Lung (tissue), 12 donors: ENCODE data around the gene ARSG. TPM values are rescaled to one million over a fixed set of nuclear protein-coding genes. Genes with fewer than 3 reads are reported as not detected.

Experiments
- ATAC-seq: fragments of 200-7000 bp; cut with Tn5 transposase; one replicate; pipeline ENCODE4 v1.9.1; 2020; ENCODE audit warnings: moderate number of reproducible peaks; ENCODE audit not compliant: insufficient read depth, low FRiP score
- DNase-seq, 3 donors: peaks; one replicate each; pipeline ENCODE4 v3.0.0-alpha.2; 2013 to 2017
- H3K27ac ChIP-seq, 2 donors: one replicate each; pipeline ENCODE4 v1.5.1; 2013; ENCODE audit warnings: mild to moderate bottlenecking in 2 of 2, moderate library complexity in 2 of 2, control low read depth in 1 of 2, inconsistent platforms in 1 of 2, low read depth in 1 of 2, low read length in 1 of 2
- H3K27me3 ChIP-seq, 3 donors: one replicate each; pipeline ENCODE4 v1.5.1; 2013; ENCODE audit warnings: low read length in 2 of 3; ENCODE audit not compliant: control insufficient read depth in 3 of 3, insufficient read depth in 3 of 3
- H3K36me3 ChIP-seq, 4 donors: one replicate each; pipeline ENCODE4 v1.5.1; 2013; ENCODE audit warnings: low read length in 4 of 4, mild to moderate bottlenecking in 1 of 4, moderate library complexity in 1 of 4; ENCODE audit not compliant: control insufficient read depth in 4 of 4, insufficient read depth in 4 of 4
- H3K4me1 ChIP-seq, 5 donors: one replicate each; pipeline ENCODE4 v1.5.1; 2013; ENCODE audit warnings: low read length in 5 of 5, mild to moderate bottlenecking in 2 of 5, moderate library complexity in 1 of 5; ENCODE audit not compliant: control insufficient read depth in 5 of 5, insufficient read depth in 5 of 5
- H3K4me3 ChIP-seq: one replicate; pipeline ENCODE4 v1.5.1; 2013; ENCODE audit warnings: mild to moderate bottlenecking, control low read depth, moderate library complexity
- H3K9ac ChIP-seq, 2 donors: one replicate each; pipeline ENCODE4 v1.5.1; 2013; ENCODE audit warnings: low read length in 2 of 2, control low read depth in 1 of 2; ENCODE audit not compliant: insufficient read depth in 1 of 2
- H3K9me3 ChIP-seq, 4 donors: one replicate each; pipeline ENCODE4 v1.5.1; 2013; ENCODE audit warnings: low read length in 3 of 4, mild to moderate bottlenecking in 1 of 4, moderate library complexity in 1 of 4; ENCODE audit not compliant: control insufficient read depth in 4 of 4, insufficient read depth in 3 of 4
- CTCF ChIP-seq: IDR thresholded peaks from 2 replicates; pipeline ENCODE4 v1.5.1; 2012; ENCODE audit warnings: mild to moderate bottlenecking; ENCODE audit errors: control extremely low read depth, extremely low read depth
- WGBS, 2 donors: extraction: QIAGEN DNeasy Blood & Tissue Kit; methylation state at CpG; one replicate each; pipeline ENCODE4 v1.1.7; 2013; 5-methylcytosine and 5-hydroxymethylcytosine counted together
- polyA plus RNA-seq, 2 donors: library from polyadenylated mRNA; stranded (reverse); fragments of 200-250 nt; gene quantifications; one replicate each; pipeline ENCODE4 v1.2.1, GENCODE V29; 2013
- total RNA-seq, 2 donors: library from RNA; depleted of rRNA in 1 of 2; stranded (reverse); fragments of >200 nt in 1 of 2; gene quantifications; one replicate each; pipeline ENCODE4 v1.2.1, GENCODE V29; 2014 to 2021
- donor health status: control.
- donor health status: control.
- donor health status: Bipolar disorder and iron deficiency.
- donor health status: healthy.
- donor health status: DM: yes; HTN: yes; CAD: no.

The ARSG gene
- total and polyA plus RNA-seq, 4 donors, result 1.5 to 9.3 (median 4.3) TPM

- no peaks in the 10 kb centered on the region for H3K27me3 ChIP-seq
- no peak for TF ChIP-seq CTCF
- no peak overlapping the region for H3K9ac ChIP-seq
- H3K27ac ChIP-seq, result peak overlapping the region; percentile 56 to 72
- peaks cover 0 to 12% (median 3%) of the 10 kb centered on the region in 5 donors for H3K4me1 ChIP-seq
- no peaks in the 10 kb centered on the region for H3K36me3 ChIP-seq
- no peaks in the 10 kb centered on the region for H3K9me3 ChIP-seq
- WGBS, 2 donors, result 10 to 20% methylated on average over 5 of the region's 5 CpGs
- DNase-seq, result no peak
- H3K4me3 ChIP-seq, result no peak overlapping the region
- no peak for ATAC-seq
Measured at GRCh38 chr17:68461589-68461988, 170.3 kb downstream of the ARSG start.

DNA sequence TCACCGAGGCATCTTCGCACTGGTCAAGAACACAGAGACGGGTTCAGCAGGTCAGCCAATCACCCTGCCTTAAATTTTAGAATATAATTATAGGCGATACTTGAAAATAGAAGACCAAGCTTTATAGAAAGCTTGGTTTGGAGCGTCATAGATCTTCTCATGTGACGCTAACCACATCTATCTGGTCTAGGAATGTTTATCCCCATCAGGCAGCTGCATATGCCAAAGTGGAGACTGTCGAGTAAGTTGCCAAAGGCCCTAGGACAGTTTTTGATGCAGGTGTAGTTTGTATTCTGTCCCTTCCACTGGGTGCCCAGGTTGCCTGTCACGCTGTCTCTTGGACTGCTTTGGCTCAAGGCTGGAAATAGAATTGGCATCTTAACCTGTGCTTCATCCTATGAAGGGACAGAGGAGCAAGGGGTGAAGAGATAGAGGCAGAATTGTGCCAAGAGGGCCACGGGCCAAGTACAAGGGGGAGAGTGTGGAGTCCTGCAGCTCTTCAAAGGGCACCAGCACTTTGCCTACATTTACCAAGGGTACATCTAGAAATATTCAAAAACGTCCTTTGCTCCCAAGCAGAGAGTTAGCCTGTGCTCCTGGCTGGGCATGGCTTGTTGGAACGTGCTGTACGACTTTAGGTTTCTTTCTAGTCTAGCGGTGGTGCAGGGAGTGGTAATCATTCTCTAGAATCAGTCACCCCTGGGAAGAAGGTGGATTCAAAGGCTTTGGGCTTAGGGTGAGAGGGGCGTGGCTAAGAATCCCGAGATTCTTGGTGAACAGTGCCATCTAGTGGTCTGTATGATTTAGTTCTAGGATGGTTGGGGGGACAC, 171.3 kb downstream of the ARSG start:
- Histone ChIP-seq H3K9ac (no peak overlapping the region), H3K36me3 (no peaks in the 10 kb centered on the region), H3K9me3 (no peaks in the 10 kb centered on the region), H3K27me3 (no peaks in the 10 kb centered on the region), H3K27ac (peak overlapping the region in 1 of 2 donors; percentile 56), H3K4me1 (peaks cover 0 to 8% (median 4%) of the 10 kb centered on the region in 5 donors), H3K4me3 (no peak overlapping the region)
- WGBS, 2 donors, result 49 to 50% methylated on average over 15 of the region's 15 CpGs
- ATAC-seq, result peak; percentile 91
- peak; percentile 77 to 91 (median 89) for DNase-seq
- peak; percentile 78 for TF ChIP-seq CTCF

- DNase-seq (no peak), ATAC-seq (no peak)
- no peak for TF ChIP-seq CTCF
- Histone ChIP-seq H3K4me3 (no peak overlapping the region), H3K27me3 (no peaks in the 10 kb centered on the region), H3K9ac (no peak overlapping the region), H3K36me3 (no peaks in the 10 kb centered on the region), H3K4me1 (peaks cover 0 to 6% (median 2%) of the 10 kb centered on the region in 5 donors), H3K27ac (peak overlapping the region in 1 of 2 donors; percentile 27), H3K9me3 (no peaks in the 10 kb centered on the region)
- 53 to 64% methylated on average over 6 of the region's 6 CpGs for WGBS, 2 donors
Measured at GRCh38 chr17:68463211-68464019, 172.1 kb downstream of the ARSG start.
